H1 (cell line): ENCODE results near the gene WASL. TPM values are rescaled to one million over a fixed set of nuclear protein-coding genes. Genes with fewer than 3 reads are reported as not detected.
A peak's percentile ranks its signal among the peaks of the same experiment; 100 is the strongest.

Experiments used
- CTCF ChIA-PET: fragments of 300-600 bp; sonication (Branson Sonifier 250); formaldehyde crosslinking; loops from one replicate; lab custom pipeline; 2021; ENCODE audit not compliant: partially characterized antibody; lab: Charles Lee
- POLR2A ChIA-PET: fragments of 300-600 bp; sonication (Branson Sonifier 250); formaldehyde crosslinking; loops from one replicate; lab custom pipeline; 2021; ENCODE audit warnings: inconsistent platforms; ENCODE audit not compliant: partially characterized antibody; lab: Charles Lee
- DNase-seq, 2 experiments: peaks; one replicate each; pipeline versions ENCODE4 v3.0.0 to v3.0.0-alpha.2; 2010 to 2022; ENCODE audit warnings: low spot score in 2 of 2, low read depth in 1 of 2, mixed read lengths in 1 of 2
- FAIRE-seq: peaks from 2 replicates; lab custom pipeline; 2011; peaks lifted over from hg19 to GRCh38; lab: Jason Lieb, UNC
- H2AFZ ChIP-seq: 2 replicates; pipeline ENCODE4 v1.8.1; 2012; ENCODE audit warnings: low read length, inconsistent platforms
- H2AK5ac ChIP-seq: 2 replicates; pipeline ENCODE4 v1.6.1; 2013; ENCODE audit warnings: low read depth, low read length
- H2BK120ac ChIP-seq: replicated peaks from 2 replicates; pipeline ENCODE3; 2013; ENCODE audit warnings: low read depth, low read length, inconsistent platforms
- H2BK12ac ChIP-seq: 2 replicates; pipeline ENCODE4 v1.6.1; 2013; ENCODE audit warnings: low read depth, low read length
- H2BK15ac ChIP-seq: 2 replicates; pipeline ENCODE4 v1.6.1; 2013; ENCODE audit warnings: low read length
- H2BK20ac ChIP-seq: 2 replicates; pipeline ENCODE4 v1.6.1; 2013; ENCODE audit warnings: low read length
- H2BK5ac ChIP-seq: 2 replicates; pipeline ENCODE4 v1.6.1; 2013; ENCODE audit warnings: low read depth, low read length
- H3K14ac ChIP-seq: 2 replicates; pipeline ENCODE4 v1.6.1; 2013; ENCODE audit warnings: inconsistent platforms; ENCODE audit not compliant: insufficient read length
- H3K18ac ChIP-seq: 2 replicates; pipeline ENCODE4 v1.6.1; 2013; ENCODE audit warnings: low read length; ENCODE audit errors: extremely low read depth
- H3K23ac ChIP-seq: 2 replicates; pipeline ENCODE4 v1.6.1; 2013; ENCODE audit warnings: inconsistent platforms; ENCODE audit not compliant: insufficient read length
- H3K23me2 ChIP-seq: 2 replicates; pipeline ENCODE4 v1.6.1; 2013; ENCODE audit warnings: low read depth, low read length
- H3K27ac ChIP-seq: 2 replicates; pipeline ENCODE4 v1.6.1; 2011; ENCODE audit warnings: low read depth, low read length, inconsistent platforms
- H3K27me3 ChIP-seq, 4 experiments: replicated peaks in 1 of 4; 1 replicate in 1 of 4; 2 replicates in 3 of 4; pipeline versions ENCODE4 v1.6.1 to v1.8.1; 2011 to 2013; ENCODE audit warnings: low read length in 3 of 4, mild to moderate bottlenecking in 3 of 4, inconsistent platforms in 2 of 4, mixed read lengths in 2 of 4, moderate library complexity in 1 of 4; ENCODE audit not compliant: control insufficient read depth in 3 of 4, insufficient read depth in 3 of 4; ENCODE audit errors: extremely low read depth in 1 of 4
- H3K36me3 ChIP-seq, 4 experiments: 2 replicates each; pipeline versions ENCODE4 v1.6.1 to v1.8.1; 2011 to 2013; ENCODE audit warnings: mild to moderate bottlenecking in 4 of 4, low read length in 3 of 4, moderate library complexity in 2 of 4, control low read depth in 1 of 4, inconsistent platforms in 1 of 4; ENCODE audit not compliant: insufficient read depth in 4 of 4, control insufficient read depth in 2 of 4
- H3K4ac ChIP-seq: replicated peaks from 2 replicates; pipeline ENCODE3; 2013; ENCODE audit warnings: low read length, low read depth, mixed read lengths, inconsistent platforms; ENCODE audit not compliant: insufficient read length
- H3K4me1 ChIP-seq, 4 experiments: replicated peaks in 1 of 4; 1 replicate in 1 of 4; 2 replicates in 3 of 4; pipeline versions ENCODE4 v1.6.1 to v1.8.1; 2011 to 2013; ENCODE audit warnings: low read length in 3 of 4, inconsistent platforms in 2 of 4, mixed read lengths in 1 of 4; ENCODE audit not compliant: insufficient read depth in 4 of 4, control insufficient read depth in 3 of 4
- H3K4me2 ChIP-seq, 2 experiments: 2 replicates each; pipeline versions ENCODE4 v1.6.1 to v1.8.1; 2011 to 2013; ENCODE audit warnings: low read depth in 2 of 2, low read length in 2 of 2, control low read depth in 1 of 2, inconsistent platforms in 1 of 2, mild to moderate bottlenecking in 1 of 2; ENCODE audit not compliant: insufficient read depth in 1 of 2
- H3K4me3 ChIP-seq, 4 experiments: fragments of 200-600, 300-600 bp in 1 of 4; sonication (generic), shearing (Covaris generic), sonication (Bioruptor Twin) in 1 of 4; 2 replicates each; pipeline versions ENCODE4 v1.5.1 to v1.8.1; 2011 to 2016; ENCODE audit warnings: low read length in 4 of 4, low read depth in 3 of 4, control low read depth in 2 of 4, inconsistent platforms in 2 of 4, mild to moderate bottlenecking in 2 of 4, mixed read lengths in 1 of 4, moderate library complexity in 1 of 4; ENCODE audit not compliant: insufficient read depth in 2 of 4; ENCODE audit errors: extremely low read depth in 1 of 4
- H3K56ac ChIP-seq: replicated peaks from 2 replicates; pipeline ENCODE3; 2013; ENCODE audit warnings: low read depth, mild to moderate bottlenecking, mixed read lengths, low read length, inconsistent platforms; ENCODE audit not compliant: insufficient read length
- H3K79me1 ChIP-seq: 2 replicates; pipeline ENCODE4 v1.6.1; 2013; ENCODE audit warnings: low read depth, low read length, control low read depth
- H3K79me2 ChIP-seq, 2 experiments: 2 replicates each; pipeline versions ENCODE4 v1.6.1 to v1.8.1; 2012 to 2013; ENCODE audit warnings: low read length in 2 of 2, mild to moderate bottlenecking in 2 of 2, inconsistent platforms in 1 of 2; ENCODE audit not compliant: insufficient read depth in 2 of 2, control insufficient read depth in 1 of 2
- H3K9ac ChIP-seq, 4 experiments: replicated peaks in 1 of 4; 1 replicate in 1 of 4; 2 replicates in 3 of 4; pipeline versions ENCODE4 v1.6.1 to v1.8.1; 2011 to 2013; ENCODE audit warnings: low read depth in 3 of 4, low read length in 3 of 4, control low read depth in 2 of 4, mild to moderate bottlenecking in 2 of 4, moderate library complexity in 2 of 4, inconsistent platforms in 1 of 4; ENCODE audit errors: extremely low read depth in 1 of 4
- H3K9me3 ChIP-seq, 2 experiments: 2 replicates each; pipeline versions ENCODE4 v1.6.1 to v1.8.1; 2012 to 2013; ENCODE audit warnings: mild to moderate bottlenecking in 2 of 2, moderate library complexity in 2 of 2, control low read depth in 1 of 2, inconsistent platforms in 1 of 2, low read depth in 1 of 2, low read length in 1 of 2, mixed read lengths in 1 of 2; ENCODE audit not compliant: insufficient read depth in 2 of 2
- H4K20me1 ChIP-seq, 2 experiments: replicated peaks in 1 of 2; 2 replicates each; pipeline versions ENCODE3 to v1.8.1; 2011 to 2013; ENCODE audit warnings: inconsistent platforms in 2 of 2, low read length in 2 of 2, mild to moderate bottlenecking in 1 of 2; ENCODE audit not compliant: insufficient read depth in 2 of 2, control insufficient read depth in 1 of 2
- H4K5ac ChIP-seq: 2 replicates; pipeline ENCODE4 v1.6.1; 2013; ENCODE audit warnings: low read length, low read depth, mixed read lengths, inconsistent platforms; ENCODE audit not compliant: insufficient read length
- H4K8ac ChIP-seq: 2 replicates; pipeline ENCODE4 v1.8.0; 2013; ENCODE audit warnings: mild to moderate bottlenecking, moderate library complexity, low read length, inconsistent platforms; ENCODE audit not compliant: insufficient read depth; ENCODE audit errors: extremely low read depth
- H4K91ac ChIP-seq: replicated peaks from 2 replicates; pipeline ENCODE3; 2013; ENCODE audit warnings: low read length, mixed read lengths, inconsistent platforms; ENCODE audit not compliant: insufficient read length
- CREB1 ChIP-seq: IDR thresholded peaks from 2 replicates; pipeline ENCODE4 v1.6.1; 2012; ENCODE audit warnings: inconsistent platforms
- FOSL1 ChIP-seq: IDR thresholded peaks from 2 replicates; pipeline ENCODE4 v1.6.1; 2011; ENCODE audit warnings: mild to moderate bottlenecking, low read depth, low read length, moderate library complexity; ENCODE audit not compliant: insufficient read depth
- RBBP5 ChIP-seq: IDR thresholded peaks from 2 replicates; pipeline ENCODE4 v1.7.1; 2012; ENCODE audit warnings: low read depth, mild to moderate bottlenecking, inconsistent platforms, low read length, moderate library complexity, borderline replicate concordance
- SAP30 ChIP-seq: fragments of 300-600 bp; sonication (generic); IDR thresholded peaks from 2 replicates; pipeline ENCODE4 v1.7.1; 2012; ENCODE audit warnings: low read length, moderate library complexity, mild to moderate bottlenecking, inconsistent platforms; ENCODE audit not compliant: insufficient read depth, insufficient replicate concordance
- TAF7 ChIP-seq: optimal IDR thresholded peaks from 2 replicates; pipeline ENCODE3; 2011; ENCODE audit warnings: low read depth, mild to moderate bottlenecking, inconsistent platforms, low read length, moderate library complexity, borderline replicate concordance
- YY1 ChIP-seq: IDR thresholded peaks from 2 replicates; pipeline ENCODE4 v1.6.1; 2011; ENCODE audit warnings: low read depth, mild to moderate bottlenecking, low read length
- WGBS, 2 experiments: shearing (Covaris generic) in 1 of 2; methylation state at CpG; one replicate each; pipeline versions ENCODE4 v1.1.6 to v1.1.7; 2013 to 2015; ENCODE audit warnings: low lambda C conversion rate in 2 of 2, mixed read lengths in 2 of 2, inconsistent platforms in 1 of 2, low coverage in 1 of 2, missing lambda C conversion rate in 1 of 2; ENCODE audit not compliant: insufficient replicate concordance in 2 of 2, insufficient coverage in 1 of 2, insufficient read length in 1 of 2; ENCODE audit errors: extremely low coverage in 1 of 2, missing lambda C conversion rate in 1 of 2; 5-methylcytosine and 5-hydroxymethylcytosine counted together
- polyA plus RNA-seq, 7 experiments: library from polyadenylated mRNA; depleted of rRNA in 3 of 7; stranded (reverse) in 5 of 7; unstranded in 2 of 7; fragments of >200 nt in 5 of 7; fragments of 200-250 nt in 2 of 7; gene quantifications; 1 replicate in 5 of 7; 2 replicates in 1 of 7; 4 replicates in 1 of 7; pipeline versions ENCODE4 v1.2.1 to v1.2.3, GENCODE V29; 2011 to 2013; ENCODE audit warnings: missing spikeins in 2 of 7, mixed read lengths in 2 of 7
- total RNA-seq: library from RNA; stranded (reverse); fragmentation: NEBNext Ultra II Directional; extraction: Animal tissue kit (Norgen Biotek cat#: 25700); gene quantifications from 2 replicates; pipeline ENCODE4 v1.2.1, GENCODE V29; 2021
- TF ChIP-seq, protein P1 (sequence below): IDR thresholded peaks from 2 replicates; pipeline ENCODE4 v1.6.1; 2012; ENCODE audit warnings: low read length, inconsistent platforms

Gene WASL
- total and polyA plus RNA-seq, 2 of the 8 experiments (the other 6 are each of a cell fraction or from before 2014, with no cell fraction given): 7.7 to 38.9 TPM

DNA sequence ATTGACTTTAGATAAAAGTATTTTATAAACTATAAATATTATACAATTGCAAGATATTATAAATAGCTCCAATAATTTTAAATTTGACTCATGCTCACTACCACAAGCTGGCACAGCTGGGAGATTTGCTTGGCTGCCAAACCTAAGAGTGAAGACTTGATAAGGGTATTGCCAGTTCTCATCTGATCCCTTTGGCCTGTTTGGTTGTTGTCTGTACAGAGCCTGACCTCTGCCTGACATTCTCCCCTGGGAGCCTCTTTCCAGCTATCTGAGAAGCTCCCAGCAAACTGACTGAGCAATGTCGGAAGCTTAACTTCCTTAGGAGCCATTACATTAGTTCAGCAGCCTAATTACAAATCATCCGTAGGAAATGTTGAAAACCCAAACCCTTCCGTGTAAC lies 103.3 kb downstream of the WASL start:
- H3K27me3 ChIP-seq: no peaks in the 10 kb centered on the region
- H3K4me3 ChIP-seq: no peak overlapping the region
- H4K5ac ChIP-seq: no peak overlapping the region
- H2BK120ac ChIP-seq: no peak overlapping the region
- H3K14ac ChIP-seq: no peak overlapping the region
- H4K91ac ChIP-seq: no peak overlapping the region
- peaks cover 3 to 13% (median 9%) of the 10 kb centered on the region in 4 experiments; a peak in 6 of 7 replicates for H3K4me1 ChIP-seq
- H3K23ac ChIP-seq: no peak overlapping the region
- 0 out of 2 replicates have a peak overlapping the region, but pooled peaks have one; percentile 10 for H2BK20ac ChIP-seq
- H3K27ac ChIP-seq: no peak overlapping the region
- H3K9ac ChIP-seq: no peak overlapping the region
- H3K9me3 ChIP-seq: no peaks in the 10 kb centered on the region
- H2BK5ac ChIP-seq: no peak overlapping the region
- 0 out of 2 replicates have a peak overlapping the region, but pooled peaks have one; percentile 51 for H2AFZ ChIP-seq
- H2AK5ac ChIP-seq: no peak overlapping the region
- CTCF ChIA-PET: interaction anchor here (0.6 to 4.7 kb wide), 10 partner anchors 10 to 1726 kb away, joined by 3 to 33 read pairs (median 4); partner anchors contain the start of gene WASL
- no peaks in the 10 kb centered on the region for H3K79me2 ChIP-seq
- no peak overlapping the region for H3K56ac ChIP-seq
- no peaks in the 10 kb centered on the region for H3K36me3 ChIP-seq
- POLR2A ChIA-PET: interaction anchor here (1.4 to 2.0 kb wide), 3 partner anchors 13 to 103 kb away, joined by 4 to 7 read pairs (median 6); partner anchors contain the start of gene WASL
- FAIRE-seq (no peak), DNase-seq (no peak)
- no peaks in the 10 kb centered on the region for H3K23me2 ChIP-seq
- H2BK12ac ChIP-seq: no peak overlapping the region
- H3K4ac ChIP-seq: no peak overlapping the region
- no peak overlapping the region for H4K8ac ChIP-seq
- H3K79me1 ChIP-seq: no peaks in the 10 kb centered on the region
- H3K18ac ChIP-seq: no peak overlapping the region
- 92% methylated on average over 3 of the region's 3 CpGs; no CpG with 5 or more reads in 1 of the 2 experiments for WGBS, 2 experiments
- no peak overlapping the region for H2BK15ac ChIP-seq
- H4K20me1 ChIP-seq: no peaks in the 10 kb centered on the region
- no peak overlapping the region for H3K4me2 ChIP-seq
- TF ChIP-seq, protein P1, sequence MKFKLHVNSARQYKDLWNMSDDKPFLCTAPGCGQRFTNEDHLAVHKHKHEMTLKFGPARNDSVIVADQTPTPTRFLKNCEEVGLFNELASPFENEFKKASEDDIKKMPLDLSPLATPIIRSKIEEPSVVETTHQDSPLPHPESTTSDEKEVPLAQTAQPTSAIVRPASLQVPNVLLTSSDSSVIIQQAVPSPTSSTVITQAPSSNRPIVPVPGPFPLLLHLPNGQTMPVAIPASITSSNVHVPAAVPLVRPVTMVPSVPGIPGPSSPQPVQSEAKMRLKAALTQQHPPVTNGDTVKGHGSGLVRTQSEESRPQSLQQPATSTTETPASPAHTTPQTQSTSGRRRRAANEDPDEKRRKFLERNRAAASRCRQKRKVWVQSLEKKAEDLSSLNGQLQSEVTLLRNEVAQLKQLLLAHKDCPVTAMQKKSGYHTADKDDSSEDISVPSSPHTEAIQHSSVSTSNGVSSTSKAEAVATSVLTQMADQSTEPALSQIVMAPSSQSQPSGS: no peak
- no peak for TF ChIP-seq CREB1
- TF ChIP-seq RBBP5: no peak
- TF ChIP-seq SAP30: no peak
- TF ChIP-seq FOSL1: no peak
- no peak for TF ChIP-seq TAF7
- no peak for TF ChIP-seq YY1
